Measurements from ENCODE around the gene PALLD.
A peak's percentile ranks its signal among the peaks of the same experiment; 100 is the strongest.

PALLD gene

GRCh38 chr4:168646001-168646768, 149.3 kb downstream of the PALLD start:
- peak; percentile 38 for TF ChIP-seq CTCF (IDR thresholded peaks at IDR 0.05; ENCODE audit: low read depth, low read length)
- peak; percentile 74 for DNase-seq
- Histone ChIP-seq H3K4me3 (ENCODE audit: low read depth, low read length) (0 out of 2 replicates have a peak overlapping the region, but pooled peaks have one; percentile 17), H3K4me1 (peaks cover 3% of the 10 kb centered on the region), H3K27me3 (no peaks in the 10 kb centered on the region), H3K9me3 (no peaks in the 10 kb centered on the region), H3K36me3 (no peaks in the 10 kb centered on the region)

- TF ChIP-seq CTCF (IDR thresholded peaks at IDR 0.05; ENCODE audit: low read depth, low read length), result no peak
- no peaks in the 10 kb centered on the region for H3K27me3 ChIP-seq
- no peaks in the 10 kb centered on the region for H3K9me3 ChIP-seq
- DNase-seq, result no peak
- peaks cover 7% of the 10 kb centered on the region for H3K4me1 ChIP-seq
- H3K36me3 ChIP-seq, result no peaks in the 10 kb centered on the region
- H3K4me3 ChIP-seq (ENCODE audit: low read depth, low read length), result no peak overlapping the region
Observed at GRCh38 chr4:168647646-168648375, 151.0 kb downstream of the PALLD start.

- no peaks in the 10 kb centered on the region for H3K27me3 ChIP-seq
- TF ChIP-seq CTCF (IDR thresholded peaks at IDR 0.05; ENCODE audit: low read depth, low read length), result no peak
Observed at GRCh38 chr4:168648494-168648893, 151.6 kb downstream of the PALLD start.

GRCh38 chr4:168648929-168649328, 152.1 kb downstream of the PALLD start:
- Histone ChIP-seq H3K4me1 (peaks cover 11% of the 10 kb centered on the region), H3K36me3 (no peaks in the 10 kb centered on the region), H3K4me3 (ENCODE audit: low read depth, low read length) (no peak overlapping the region), H3K9me3 (no peaks in the 10 kb centered on the region), H3K27me3 (no peaks in the 10 kb centered on the region)
- DNase-seq, result no peak
- TF ChIP-seq CTCF (IDR thresholded peaks at IDR 0.05; ENCODE audit: low read depth, low read length), result no peak

More at GRCh38 chr4:168648494-168648893, 151.6 kb downstream of the PALLD start:
- no peaks in the 10 kb centered on the region for H3K9me3 ChIP-seq
- H3K36me3 ChIP-seq, result no peaks in the 10 kb centered on the region
- DNase-seq, result no peak
- H3K4me3 ChIP-seq (ENCODE audit: low read depth, low read length), result no peak overlapping the region
- H3K4me1 ChIP-seq, result peaks cover 11% of the 10 kb centered on the region

GRCh38 chr4:168651374-168651773, 154.5 kb downstream of the PALLD start:
- peaks cover 11% of the 10 kb centered on the region for H3K4me1 ChIP-seq
- TF ChIP-seq CTCF (IDR thresholded peaks at IDR 0.05; ENCODE audit: low read depth, low read length), result no peak
- no peak for DNase-seq
- no peaks in the 10 kb centered on the region for H3K27me3 ChIP-seq
- no peaks in the 10 kb centered on the region for H3K9me3 ChIP-seq
- H3K36me3 ChIP-seq, result no peaks in the 10 kb centered on the region
- no peak overlapping the region for H3K4me3 ChIP-seq (ENCODE audit: low read depth, low read length)

- H3K27me3 ChIP-seq, result no peaks in the 10 kb centered on the region
- no peaks in the 10 kb centered on the region for H3K36me3 ChIP-seq
- DNase-seq, result no peak
- H3K9me3 ChIP-seq, result no peaks in the 10 kb centered on the region
- no peak overlapping the region for H3K4me3 ChIP-seq (ENCODE audit: low read depth, low read length)
- no peak for TF ChIP-seq CTCF (IDR thresholded peaks at IDR 0.05; ENCODE audit: low read depth, low read length)
- H3K4me1 ChIP-seq, result peaks cover 7% of the 10 kb centered on the region; the same call in 1 of the 2 replicates
Observed at GRCh38 chr4:168651864-168652263, 155.0 kb downstream of the PALLD start.
